Retinal pigment epithelial cell (primary cell): ENCODE data around the gene UBE2Q2.
"Not testable (repeated sequence)": the region's sequence is repeated elsewhere in the genome, so short reads cannot be mapped to it uniquely, and the experiment has no call there.

Experiments used
- DNase-seq: peaks from one replicate; pipeline ENCODE4 v3.0.0-alpha.2; 2010; ENCODE audit warnings: low read depth
- H3K4me3 ChIP-seq: 2 replicates; pipeline ENCODE4 v1.5.1; 2011; ENCODE audit warnings: mild to moderate bottlenecking, low read length, control low read depth, moderate library complexity
- CTCF ChIP-seq: conservative IDR thresholded peaks from 2 replicates; pipeline ENCODE4 v1.5.1; 2011; ENCODE audit warnings: low read depth, low read length, control low read depth, inconsistent platforms

Gene UBE2Q2

GRCh38 chr15:75900577-75900976 lies 57.3 kb downstream of the UBE2Q2 start:
- H3K4me3 ChIP-seq: no peak overlapping the region
- TF ChIP-seq CTCF: no peak
- no peak for DNase-seq

GRCh38 chr15:75902129-75902557 lies 58.9 kb downstream of the UBE2Q2 start:
- no peak for DNase-seq
- H3K4me3 ChIP-seq: no peak overlapping the region
- no peak for TF ChIP-seq CTCF

- H3K4me3 ChIP-seq: peak within 1 kb of the TSS; percentile 95
- TF ChIP-seq CTCF: no peak
- no peak for DNase-seq
These were observed 60.3 kb downstream of the UBE2Q2 start, which contains the start of gene FBXO22 for GRCh38 chr15:75903331-75904239. FBXO22 (plus strand) TSS chr15:75903878; CDS start chr15:75903964, 86 bp downstream.

- no peak for TF ChIP-seq CTCF
- no peak for DNase-seq
- H3K4me3 ChIP-seq: no peak overlapping the region
These were observed 62.0 kb downstream of the UBE2Q2 start for GRCh38 chr15:75905231-75905630.

- H3K4me3 ChIP-seq, DNase-seq: not testable (repeated sequence)
These were observed 67.1 kb downstream of the UBE2Q2 start for GRCh38 chr15:75910355-75910754.

- H3K4me3 ChIP-seq: no peak overlapping the region
- no peak for DNase-seq
- TF ChIP-seq CTCF: no peak
These were observed 73.7 kb downstream of the UBE2Q2 start for GRCh38 chr15:75916978-75917377.

GRCh38 chr15:75918135-75918534 lies 74.9 kb downstream of the UBE2Q2 start:
- no peak for TF ChIP-seq CTCF
- DNase-seq: no peak
- H3K4me3 ChIP-seq: no peak overlapping the region
